Measurements from ENCODE around the gene KIAA1217.

Gene KIAA1217

GRCh38 chr10:24209946-24210491, 1.1 kb downstream of the KIAA1217 start:
- no peak overlapping the region for H3K27ac ChIP-seq (ENCODE audit: low read depth, low read length)
- no peaks in the 10 kb centered on the region; the same call in 1 of the 2 replicates for H3K27me3 ChIP-seq (ENCODE audit: insufficient read depth, low read length)
- no peaks in the 10 kb centered on the region for H3K36me3 ChIP-seq (ENCODE audit: insufficient read depth, low read length)
- H2AFZ ChIP-seq (ENCODE audit: low read length, unreplicated experiment) = no peak overlapping the region
- H3K4me3 ChIP-seq (ENCODE audit: low read depth, low read length) = peak overlapping the region; percentile 78
- no peaks in the 10 kb centered on the region for H3K79me2 ChIP-seq (ENCODE audit: control insufficient read depth, insufficient read depth, low read length, unreplicated experiment)
- no peaks in the 10 kb centered on the region for H3K4me1 ChIP-seq (ENCODE audit: control insufficient read depth, insufficient read depth, low read length, unreplicated experiment)

GRCh38 chr10:24210501-24210900, 1.6 kb downstream of the KIAA1217 start:
- Histone ChIP-seq H3K36me3 (ENCODE audit: insufficient read depth, low read length) (no peaks in the 10 kb centered on the region), H3K4me1 (ENCODE audit: control insufficient read depth, insufficient read depth, low read length, unreplicated experiment) (no peaks in the 10 kb centered on the region), H2AFZ (ENCODE audit: low read length, unreplicated experiment) (no peak overlapping the region), H3K27ac (ENCODE audit: low read depth, low read length) (no peak overlapping the region), H3K79me2 (ENCODE audit: control insufficient read depth, insufficient read depth, low read length, unreplicated experiment) (no peaks in the 10 kb centered on the region), H3K4me3 (ENCODE audit: low read depth, low read length) (no peak overlapping the region), H3K27me3 (ENCODE audit: insufficient read depth, low read length) (no peaks in the 10 kb centered on the region; the same call in 1 of the 2 replicates)

DNA sequence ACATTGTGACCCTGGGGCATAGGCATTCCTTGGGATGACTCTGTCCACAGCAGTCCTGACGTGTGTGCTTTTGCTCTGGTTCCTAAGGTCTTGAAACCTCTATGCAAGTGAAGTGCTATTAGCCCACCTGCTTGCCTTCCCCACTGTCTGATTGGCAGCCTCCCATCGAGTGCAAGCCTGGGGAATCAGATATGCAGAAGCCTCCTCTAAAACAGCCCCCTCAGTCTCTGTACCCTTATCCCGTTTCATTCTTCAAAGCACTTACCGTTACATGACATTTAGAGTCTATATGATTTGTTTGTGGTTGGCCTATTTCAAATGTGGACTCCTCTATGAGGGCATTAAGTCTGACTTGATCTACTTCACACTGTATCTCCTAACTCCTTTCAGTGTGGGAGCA, 4.3 kb downstream of the KIAA1217 start:
- Histone ChIP-seq H3K27ac (ENCODE audit: low read depth, low read length) (no peak overlapping the region), H3K4me3 (ENCODE audit: low read depth, low read length) (no peak overlapping the region), H3K4me1 (ENCODE audit: control insufficient read depth, insufficient read depth, low read length, unreplicated experiment) (no peaks in the 10 kb centered on the region), H3K27me3 (ENCODE audit: insufficient read depth, low read length) (no peaks in the 10 kb centered on the region; the same call in 1 of the 2 replicates), H3K79me2 (ENCODE audit: control insufficient read depth, insufficient read depth, low read length, unreplicated experiment) (no peaks in the 10 kb centered on the region), H3K36me3 (ENCODE audit: insufficient read depth, low read length) (no peaks in the 10 kb centered on the region), H2AFZ (ENCODE audit: low read length, unreplicated experiment) (no peak overlapping the region)

GRCh38 chr10:24213881-24214280, 4.9 kb downstream of the KIAA1217 start:
- H3K27ac ChIP-seq (ENCODE audit: low read depth, low read length) = no peak overlapping the region
- no peak overlapping the region for H3K4me3 ChIP-seq (ENCODE audit: low read depth, low read length)
- H2AFZ ChIP-seq (ENCODE audit: low read length, unreplicated experiment) = no peak overlapping the region
- H3K36me3 ChIP-seq (ENCODE audit: insufficient read depth, low read length) = no peaks in the 10 kb centered on the region
- no peaks in the 10 kb centered on the region; the same call in 1 of the 2 replicates for H3K27me3 ChIP-seq (ENCODE audit: insufficient read depth, low read length)
- no peaks in the 10 kb centered on the region for H3K79me2 ChIP-seq (ENCODE audit: control insufficient read depth, insufficient read depth, low read length, unreplicated experiment)
- no peaks in the 10 kb centered on the region for H3K4me1 ChIP-seq (ENCODE audit: control insufficient read depth, insufficient read depth, low read length, unreplicated experiment)

- no peaks in the 10 kb centered on the region for H3K79me2 ChIP-seq (ENCODE audit: control insufficient read depth, insufficient read depth, low read length, unreplicated experiment)
- no peak overlapping the region for H3K27ac ChIP-seq (ENCODE audit: low read depth, low read length)
- no peaks in the 10 kb centered on the region for H3K4me1 ChIP-seq (ENCODE audit: control insufficient read depth, insufficient read depth, low read length, unreplicated experiment)
- no peak overlapping the region for H2AFZ ChIP-seq (ENCODE audit: low read length, unreplicated experiment)
- no peak overlapping the region for H3K4me3 ChIP-seq (ENCODE audit: low read depth, low read length)
- H3K27me3 ChIP-seq (ENCODE audit: insufficient read depth, low read length) = no peaks in the 10 kb centered on the region; the same call in 1 of the 2 replicates
- no peaks in the 10 kb centered on the region for H3K36me3 ChIP-seq (ENCODE audit: insufficient read depth, low read length)
These were observed 5.8 kb downstream of the KIAA1217 start for GRCh38 chr10:24214762-24215161.

DNA sequence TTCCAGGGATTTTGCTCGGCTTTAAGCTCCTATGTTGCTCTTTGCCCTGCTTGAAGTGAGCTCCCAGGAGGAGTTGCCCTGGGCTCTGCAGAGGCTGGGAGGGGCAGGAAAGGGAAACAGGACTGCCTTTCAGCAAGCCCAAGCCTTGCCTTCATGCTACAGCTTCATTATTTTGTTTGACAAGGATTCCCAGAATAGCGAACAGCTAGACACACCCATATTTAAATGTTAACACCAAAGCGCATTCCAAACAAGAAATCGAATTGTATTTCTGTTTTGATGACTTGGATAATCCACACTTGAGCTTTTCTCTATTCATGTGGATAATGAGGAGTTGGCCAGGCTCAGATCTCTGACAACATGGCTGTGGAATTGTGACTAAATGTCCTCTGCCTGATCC, 6.3 kb downstream of the KIAA1217 start:
- no peak overlapping the region for H2AFZ ChIP-seq (ENCODE audit: low read length, unreplicated experiment)
- H3K4me1 ChIP-seq (ENCODE audit: control insufficient read depth, insufficient read depth, low read length, unreplicated experiment) = no peaks in the 10 kb centered on the region
- no peak overlapping the region for H3K4me3 ChIP-seq (ENCODE audit: low read depth, low read length)
- H3K79me2 ChIP-seq (ENCODE audit: control insufficient read depth, insufficient read depth, low read length, unreplicated experiment) = no peaks in the 10 kb centered on the region
- H3K27me3 ChIP-seq (ENCODE audit: insufficient read depth, low read length) = no peaks in the 10 kb centered on the region; the same call in 1 of the 2 replicates
- H3K27ac ChIP-seq (ENCODE audit: low read depth, low read length) = no peak overlapping the region
- H3K36me3 ChIP-seq (ENCODE audit: insufficient read depth, low read length) = no peaks in the 10 kb centered on the region

DNA sequence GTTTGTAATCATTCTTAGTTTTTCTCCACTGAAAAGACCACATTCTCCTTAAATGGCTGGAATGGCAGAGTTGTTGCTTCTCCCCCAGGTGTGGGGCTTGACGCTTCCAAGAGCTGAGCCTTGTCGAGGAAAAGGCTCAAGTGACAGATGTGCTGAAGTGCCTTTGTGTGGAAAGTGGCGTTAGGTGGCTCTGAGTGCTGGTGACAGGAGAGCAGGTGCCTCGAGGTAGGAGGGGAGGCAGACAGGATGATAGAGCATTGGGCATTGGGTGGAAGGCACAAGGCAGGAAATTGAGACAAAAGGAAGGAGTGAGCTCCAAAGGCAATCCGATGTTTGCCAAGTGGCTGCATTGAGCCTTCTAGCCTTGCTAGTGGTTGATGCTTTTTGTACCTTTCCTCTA, 6.7 kb downstream of the KIAA1217 start:
- no peak overlapping the region for H3K27ac ChIP-seq (ENCODE audit: low read depth, low read length)
- H3K79me2 ChIP-seq (ENCODE audit: control insufficient read depth, insufficient read depth, low read length, unreplicated experiment) = no peaks in the 10 kb centered on the region
- no peak overlapping the region for H2AFZ ChIP-seq (ENCODE audit: low read length, unreplicated experiment)
- H3K4me1 ChIP-seq (ENCODE audit: control insufficient read depth, insufficient read depth, low read length, unreplicated experiment) = no peaks in the 10 kb centered on the region
- H3K36me3 ChIP-seq (ENCODE audit: insufficient read depth, low read length) = no peaks in the 10 kb centered on the region
- H3K27me3 ChIP-seq (ENCODE audit: insufficient read depth, low read length) = no peaks in the 10 kb centered on the region; the same call in 1 of the 2 replicates
- H3K4me3 ChIP-seq (ENCODE audit: low read depth, low read length) = no peak overlapping the region

DNA sequence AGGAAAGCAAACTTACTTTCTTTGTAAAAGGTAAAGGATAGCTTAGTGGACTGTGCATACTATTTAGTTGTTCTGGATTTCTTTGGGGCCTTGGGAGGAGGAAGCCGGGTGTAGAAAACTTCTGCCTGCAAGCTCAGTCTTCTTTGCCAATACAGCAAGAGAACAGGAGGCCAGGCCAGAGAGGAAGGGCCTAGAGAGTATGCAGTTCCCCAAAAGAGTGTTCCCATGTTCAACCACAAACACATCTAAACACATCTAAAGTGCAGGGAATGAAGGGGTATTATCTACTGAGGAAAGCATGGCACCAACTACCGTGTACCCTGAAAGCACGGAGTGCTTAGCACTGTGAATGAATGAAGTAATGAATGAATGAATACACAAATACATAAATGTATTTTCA, 11.0 kb downstream of the KIAA1217 start:
- Histone ChIP-seq H3K4me1 (ENCODE audit: control insufficient read depth, insufficient read depth, low read length, unreplicated experiment) (no peaks in the 10 kb centered on the region), H2AFZ (ENCODE audit: low read length, unreplicated experiment) (no peak overlapping the region), H3K36me3 (ENCODE audit: insufficient read depth, low read length) (no peaks in the 10 kb centered on the region), H3K4me3 (ENCODE audit: low read depth, low read length) (no peak overlapping the region), H3K27ac (ENCODE audit: low read depth, low read length) (no peak overlapping the region), H3K27me3 (ENCODE audit: insufficient read depth, low read length) (no peaks in the 10 kb centered on the region), H3K79me2 (ENCODE audit: control insufficient read depth, insufficient read depth, low read length, unreplicated experiment) (no peaks in the 10 kb centered on the region)

DNA sequence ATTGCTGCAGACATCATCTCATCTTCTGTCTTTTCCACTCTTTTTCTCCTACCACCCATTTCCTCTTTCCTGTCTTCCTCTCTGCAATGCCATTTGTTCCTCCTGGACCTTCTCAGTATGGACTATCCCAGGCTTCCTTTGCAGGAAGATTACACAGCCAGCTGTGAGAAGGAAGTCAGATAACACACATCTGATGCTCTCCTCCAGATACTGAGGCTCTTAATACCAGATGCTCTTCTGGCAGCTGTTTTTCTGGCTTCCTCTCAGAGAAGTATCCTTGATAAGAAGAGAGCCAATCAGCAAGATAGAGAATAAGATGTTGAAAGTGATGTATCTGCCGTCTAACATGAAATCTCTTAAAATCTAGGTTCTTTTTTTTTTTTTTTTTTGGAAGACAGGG, 14.4 kb downstream of the KIAA1217 start:
- no peaks in the 10 kb centered on the region for H3K36me3 ChIP-seq (ENCODE audit: insufficient read depth, low read length)

GRCh38 chr10:24223953-24224352, 15.0 kb downstream of the KIAA1217 start:
- H3K4me3 ChIP-seq (ENCODE audit: low read depth, low read length) = no peak overlapping the region
- no peaks in the 10 kb centered on the region for H3K36me3 ChIP-seq (ENCODE audit: insufficient read depth, low read length)
- no peaks in the 10 kb centered on the region for H3K27me3 ChIP-seq (ENCODE audit: insufficient read depth, low read length)
- H3K4me1 ChIP-seq (ENCODE audit: control insufficient read depth, insufficient read depth, low read length, unreplicated experiment) = no peaks in the 10 kb centered on the region
- no peak overlapping the region for H3K27ac ChIP-seq (ENCODE audit: low read depth, low read length)
- H2AFZ ChIP-seq (ENCODE audit: low read length, unreplicated experiment) = no peak overlapping the region
- no peaks in the 10 kb centered on the region for H3K79me2 ChIP-seq (ENCODE audit: control insufficient read depth, insufficient read depth, low read length, unreplicated experiment)

More for the DNA sequence above, 14.4 kb downstream of the KIAA1217 start:
- no peaks in the 10 kb centered on the region for H3K27me3 ChIP-seq (ENCODE audit: insufficient read depth, low read length)
- no peak overlapping the region for H3K4me3 ChIP-seq (ENCODE audit: low read depth, low read length)
- no peaks in the 10 kb centered on the region for H3K4me1 ChIP-seq (ENCODE audit: control insufficient read depth, insufficient read depth, low read length, unreplicated experiment)
- no peak overlapping the region for H3K27ac ChIP-seq (ENCODE audit: low read depth, low read length)
- no peak overlapping the region for H2AFZ ChIP-seq (ENCODE audit: low read length, unreplicated experiment)
- no peaks in the 10 kb centered on the region for H3K79me2 ChIP-seq (ENCODE audit: control insufficient read depth, insufficient read depth, low read length, unreplicated experiment)

DNA sequence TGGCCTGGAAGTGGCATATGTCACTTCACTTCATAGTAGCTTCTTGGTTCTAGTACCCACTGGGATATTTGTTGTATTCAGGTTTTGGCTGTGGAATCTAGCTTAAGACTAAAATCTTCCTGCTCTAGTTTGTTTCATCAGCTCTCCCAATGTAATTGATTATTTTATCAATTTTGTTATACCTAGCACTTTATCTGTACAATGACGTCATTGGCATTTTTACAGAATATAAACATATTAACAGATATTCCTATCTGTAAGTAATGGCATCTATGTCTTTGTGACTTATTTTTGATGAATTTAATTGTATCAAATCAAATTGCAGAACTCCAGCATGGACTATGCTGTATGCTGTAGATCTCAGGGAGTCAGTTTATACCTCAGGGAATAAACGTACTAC, 19.7 kb downstream of the KIAA1217 start:
- Histone ChIP-seq H3K27ac (ENCODE audit: low read depth, low read length) (no peak overlapping the region), H2AFZ (ENCODE audit: low read length, unreplicated experiment) (no peak overlapping the region)

More for the DNA sequence above, 19.7 kb downstream of the KIAA1217 start:
- Histone ChIP-seq H3K4me1 (ENCODE audit: control insufficient read depth, insufficient read depth, low read length, unreplicated experiment) (no peaks in the 10 kb centered on the region), H3K79me2 (ENCODE audit: control insufficient read depth, insufficient read depth, low read length, unreplicated experiment) (no peaks in the 10 kb centered on the region), H3K27me3 (ENCODE audit: insufficient read depth, low read length) (no peaks in the 10 kb centered on the region), H3K36me3 (ENCODE audit: insufficient read depth, low read length) (no peaks in the 10 kb centered on the region), H3K4me3 (ENCODE audit: low read depth, low read length) (no peak overlapping the region)
